H9 (cell line): ENCODE measurements around the gene NKX1-2. TPM values are rescaled to one million over a fixed set of nuclear protein-coding genes. Genes with fewer than 3 reads are reported as not detected.

Source experiments
- DNase-seq: peaks from one replicate; pipeline ENCODE4 v3.0.0-alpha.2; 2017
- H2AFZ ChIP-seq: one replicate; pipeline ENCODE4 v1.6.1; 2013; ENCODE audit warnings: mild to moderate bottlenecking, low read length, control low read depth, moderate library complexity
- H2AK5ac ChIP-seq: 2 replicates; pipeline ENCODE4 v1.6.1; 2013; ENCODE audit warnings: low read length, control low read depth, mixed read lengths; ENCODE audit not compliant: insufficient read length
- H2BK120ac ChIP-seq: one replicate; pipeline ENCODE4 v1.6.1; 2013; ENCODE audit warnings: low read depth, mild to moderate bottlenecking, low read length, control low read depth, inconsistent platforms; ENCODE audit not compliant: poor library complexity, severe bottlenecking
- H2BK12ac ChIP-seq: 2 replicates; pipeline ENCODE4 v1.6.1; 2013; ENCODE audit warnings: low read length, control low read depth, mixed read lengths, low read depth; ENCODE audit not compliant: insufficient read length
- H2BK15ac ChIP-seq: 2 replicates; pipeline ENCODE4 v1.6.1; 2013; ENCODE audit warnings: low read depth, low read length, control low read depth
- H2BK20ac ChIP-seq: one replicate; pipeline ENCODE4 v1.6.1; 2013; ENCODE audit warnings: low read depth, mild to moderate bottlenecking, low read length, control low read depth, inconsistent platforms; ENCODE audit not compliant: poor library complexity, severe bottlenecking
- H2BK5ac ChIP-seq: 2 replicates; pipeline ENCODE4 v1.6.1; 2013; ENCODE audit warnings: low read length, control low read depth, mixed read lengths; ENCODE audit not compliant: insufficient read length
- H3K14ac ChIP-seq: 2 replicates; pipeline ENCODE4 v1.6.1; 2013; ENCODE audit warnings: low read length, control low read depth; ENCODE audit not compliant: insufficient read depth
- H3K18ac ChIP-seq: 2 replicates; pipeline ENCODE4 v1.6.1; 2013; ENCODE audit warnings: low read depth, mild to moderate bottlenecking, mixed read lengths, low read length, control low read depth; ENCODE audit not compliant: insufficient read length
- H3K23ac ChIP-seq: 2 replicates; pipeline ENCODE4 v1.6.1; 2013; ENCODE audit warnings: low read length, control low read depth, mixed read lengths, low read depth; ENCODE audit not compliant: insufficient read length
- H3K23me2 ChIP-seq: 2 replicates; pipeline ENCODE4 v1.6.1; 2013; ENCODE audit warnings: low read depth, mild to moderate bottlenecking, mixed read lengths, low read length, control low read depth; ENCODE audit not compliant: insufficient read length, poor library complexity, severe bottlenecking
- H3K27ac ChIP-seq: 2 replicates; pipeline ENCODE4 v1.5.1; 2013; ENCODE audit warnings: low read length, control low read depth, mixed read lengths, low read depth; ENCODE audit not compliant: insufficient read length
- H3K27me3 ChIP-seq: 2 replicates; pipeline ENCODE4 v1.6.1; 2013; ENCODE audit warnings: low read length, control low read depth, inconsistent platforms; ENCODE audit not compliant: insufficient read depth
- H3K4ac ChIP-seq: 2 replicates; pipeline ENCODE4 v1.6.1; 2013; ENCODE audit warnings: low read depth, mild to moderate bottlenecking, control low read depth, inconsistent platforms, low read length, moderate library complexity
- H3K4me1 ChIP-seq: 2 replicates; pipeline ENCODE4 v1.6.1; 2013; ENCODE audit warnings: low read length, control low read depth, inconsistent platforms; ENCODE audit not compliant: insufficient read depth
- H3K4me2 ChIP-seq: 2 replicates; pipeline ENCODE4 v1.6.1; 2013; ENCODE audit warnings: low read length, control low read depth, mixed read lengths; ENCODE audit not compliant: insufficient read length, insufficient read depth
- H3K56ac ChIP-seq: 2 replicates; pipeline ENCODE4 v1.6.1; 2013; ENCODE audit warnings: low read depth, mild to moderate bottlenecking, mixed read lengths, low read length, control low read depth; ENCODE audit not compliant: insufficient read length
- H3K79me1 ChIP-seq: 2 replicates; pipeline ENCODE4 v1.6.1; 2013; ENCODE audit warnings: low read depth, mild to moderate bottlenecking, moderate library complexity, low read length, control low read depth, inconsistent platforms; ENCODE audit not compliant: insufficient read depth, poor library complexity, severe bottlenecking
- H3K79me2 ChIP-seq: 2 replicates; pipeline ENCODE4 v1.6.1; 2013; ENCODE audit warnings: low read length, control low read depth, inconsistent platforms; ENCODE audit not compliant: insufficient read depth
- H3K9ac ChIP-seq: 2 replicates; pipeline ENCODE4 v1.6.1; 2013; ENCODE audit warnings: low read length, control low read depth, mixed read lengths; ENCODE audit not compliant: insufficient read length; ENCODE audit errors: extremely low read depth
- H3K9me3 ChIP-seq: one replicate; pipeline ENCODE4 v1.6.1; 2013; ENCODE audit warnings: low read depth, low read length, inconsistent platforms; ENCODE audit not compliant: control insufficient read depth
- H3T11ph ChIP-seq: one replicate; pipeline ENCODE4 v1.6.1; 2013; ENCODE audit warnings: mild to moderate bottlenecking, low read length, control low read depth, inconsistent platforms
- H4K20me1 ChIP-seq: one replicate; pipeline ENCODE4 v1.6.1; 2013; ENCODE audit not compliant: control insufficient read depth, insufficient read length, insufficient read depth
- H4K5ac ChIP-seq: 2 replicates; pipeline ENCODE4 v1.6.1; 2013; ENCODE audit warnings: low read depth, mild to moderate bottlenecking, mixed read lengths, low read length, control low read depth; ENCODE audit not compliant: insufficient read length
- H4K8ac ChIP-seq: replicated peaks from 2 replicates; pipeline ENCODE4 v1.6.1; 2013; ENCODE audit warnings: low read length, control low read depth, mixed read lengths, low read depth; ENCODE audit not compliant: insufficient read length
- H4K91ac ChIP-seq: 2 replicates; pipeline ENCODE4 v1.6.1; 2013; ENCODE audit warnings: low read depth, mild to moderate bottlenecking, moderate library complexity, mixed read lengths, low read length, control low read depth; ENCODE audit not compliant: insufficient read length
- H3K27ac Mint-ChIP-seq, 3 experiments: 2 replicates in 2 of 3; 3 replicates in 1 of 3; pipeline ENCODE4 v1.8.0; 2020 to 2021; ENCODE audit warnings: mixed read lengths in 3 of 3, mild to moderate bottlenecking in 1 of 3, moderate library complexity in 1 of 3
- H3K27me3 Mint-ChIP-seq: 2 replicates; pipeline ENCODE4 v1.8.0; 2021; ENCODE audit warnings: low read depth, mild to moderate bottlenecking, moderate library complexity, mixed read lengths
- H3K36me3 Mint-ChIP-seq, 3 experiments: 2 replicates in 2 of 3; 3 replicates in 1 of 3; pipeline ENCODE4 v1.8.0; 2020 to 2021; ENCODE audit warnings: low read depth in 3 of 3, mixed read lengths in 3 of 3; ENCODE audit not compliant: insufficient read depth in 1 of 3
- H3K4me1 Mint-ChIP-seq, 2 experiments: 2 replicates each; pipeline ENCODE4 v1.8.0; 2020; ENCODE audit warnings: mixed read lengths in 2 of 2
- H3K4me3 Mint-ChIP-seq, 2 experiments: 2 replicates in 1 of 2; 3 replicates in 1 of 2; pipeline ENCODE4 v1.8.0; 2020 to 2021; ENCODE audit warnings: mild to moderate bottlenecking in 2 of 2, mixed read lengths in 2 of 2, moderate library complexity in 1 of 2
- H3K9me3 Mint-ChIP-seq, 2 experiments: 2 replicates in 1 of 2; 3 replicates in 1 of 2; pipeline ENCODE4 v1.8.0; 2020; ENCODE audit warnings: mild to moderate bottlenecking in 2 of 2, mixed read lengths in 2 of 2, moderate library complexity in 1 of 2
- WGBS: extraction: QIAGEN DNeasy Blood & Tissue Kit; methylation state at CpG from one replicate; pipeline ENCODE4 v1.1.7; 2013; ENCODE audit warnings: missing lambda C conversion rate, low lambda C conversion rate, mixed read lengths; ENCODE audit not compliant: insufficient read length; ENCODE audit errors: extremely low coverage; 5-methylcytosine and 5-hydroxymethylcytosine counted together
- total RNA-seq: library from RNA; stranded (reverse); gene quantifications from 2 replicates; pipeline ENCODE4 v1.2.1, GENCODE V29; 2021
- TF ChIP-seq, protein P1 (sequence below): fragments of 200-600 bp; sonication (generic); conservative IDR thresholded peaks from 3 replicates; pipeline ENCODE4 v1.8.0; 2021; ENCODE audit warnings: antibody characterized with exemption, mild to moderate bottlenecking

NKX1-2 gene
- total RNA-seq, 1 experiment from 2014 or later: 15.3 TPM

GRCh38 chr10:124425227-124425962, 24.4 kb downstream of the NKX1-2 start:
- Histone ChIP-seq H2AK5ac (no peak overlapping the region), H2BK12ac (no peak overlapping the region), H2AFZ (no peak overlapping the region), H3K14ac (no peak overlapping the region), H3K9ac (no peak overlapping the region), H2BK15ac (no peak overlapping the region), H3K4ac (no peak overlapping the region), H4K91ac (no peak overlapping the region), H2BK20ac (no peak overlapping the region), H3K27me3 (no peaks in the 10 kb centered on the region; the same call in 1 of the 2 replicates), H3K79me1 (no peaks in the 10 kb centered on the region), H3K23me2 (no peaks in the 10 kb centered on the region), H3K9me3 (no peaks in the 10 kb centered on the region), H3K27ac (no peak overlapping the region), H2BK5ac (no peak overlapping the region), H3K4me1 (no peaks in the 10 kb centered on the region), H3K18ac (no peak overlapping the region), H4K8ac (no peak overlapping the region), H4K20me1 (no peaks in the 10 kb centered on the region), H3K23ac (no peak overlapping the region), H3T11ph (no peak overlapping the region), H3K79me2 (no peaks in the 10 kb centered on the region), H3K56ac (no peak overlapping the region), H3K4me2 (no peak overlapping the region), H2BK120ac (no peak overlapping the region), H4K5ac (no peak overlapping the region)
- Mint-ChIP-seq H3K4me3 (no peak overlapping the region), H3K27ac (no peak overlapping the region), H3K27me3 (peaks cover 25% of the 10 kb centered on the region), H3K9me3 (no peaks in the 10 kb centered on the region), H3K36me3 (no peaks in the 10 kb centered on the region), H3K4me1 (peaks cover 24 to 33% of the 10 kb centered on the region in 2 experiments)
- DNase-seq: no peak
- no CpG with 5 or more reads among the region's 4 CpGs for WGBS
- TF ChIP-seq, protein P1, sequence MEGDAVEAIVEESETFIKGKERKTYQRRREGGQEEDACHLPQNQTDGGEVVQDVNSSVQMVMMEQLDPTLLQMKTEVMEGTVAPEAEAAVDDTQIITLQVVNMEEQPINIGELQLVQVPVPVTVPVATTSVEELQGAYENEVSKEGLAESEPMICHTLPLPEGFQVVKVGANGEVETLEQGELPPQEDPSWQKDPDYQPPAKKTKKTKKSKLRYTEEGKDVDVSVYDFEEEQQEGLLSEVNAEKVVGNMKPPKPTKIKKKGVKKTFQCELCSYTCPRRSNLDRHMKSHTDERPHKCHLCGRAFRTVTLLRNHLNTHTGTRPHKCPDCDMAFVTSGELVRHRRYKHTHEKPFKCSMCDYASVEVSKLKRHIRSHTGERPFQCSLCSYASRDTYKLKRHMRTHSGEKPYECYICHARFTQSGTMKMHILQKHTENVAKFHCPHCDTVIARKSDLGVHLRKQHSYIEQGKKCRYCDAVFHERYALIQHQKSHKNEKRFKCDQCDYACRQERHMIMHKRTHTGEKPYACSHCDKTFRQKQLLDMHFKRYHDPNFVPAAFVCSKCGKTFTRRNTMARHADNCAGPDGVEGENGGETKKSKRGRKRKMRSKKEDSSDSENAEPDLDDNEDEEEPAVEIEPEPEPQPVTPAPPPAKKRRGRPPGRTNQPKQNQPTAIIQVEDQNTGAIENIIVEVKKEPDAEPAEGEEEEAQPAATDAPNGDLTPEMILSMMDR: no peak
